ENCODE data around the gene NPAS3.

NPAS3 gene

DNA sequence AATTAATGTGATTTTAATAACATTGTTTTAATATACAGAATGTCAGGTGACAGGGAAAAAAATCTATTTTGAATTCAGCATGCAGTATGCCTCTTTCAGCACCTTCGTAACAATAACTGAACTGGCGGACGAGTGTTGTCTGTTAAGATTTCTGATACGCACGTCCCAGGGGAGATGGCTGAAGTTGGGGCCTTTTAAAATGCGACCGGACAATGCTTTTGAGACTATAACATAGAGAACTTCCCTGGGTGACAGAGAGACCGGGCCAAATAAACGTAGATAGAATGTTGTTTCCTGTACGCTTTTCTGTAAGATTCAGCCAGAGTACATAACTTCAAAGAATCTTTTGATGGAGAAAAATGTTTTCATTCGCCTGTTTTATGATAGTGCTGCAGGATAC, 772.5 kb downstream of the NPAS3 start:
- Histone ChIP-seq H3K4me3 (replicated peaks; ENCODE audit: insufficient read depth, low read length) (no peak overlapping the region), H3K27ac (replicated peaks) (no peak overlapping the region), H3K27me3 (ENCODE audit: insufficient read depth, poor library complexity, severe bottlenecking) (no peaks in the 10 kb centered on the region)
- TF ChIP-seq, protein P1, sequence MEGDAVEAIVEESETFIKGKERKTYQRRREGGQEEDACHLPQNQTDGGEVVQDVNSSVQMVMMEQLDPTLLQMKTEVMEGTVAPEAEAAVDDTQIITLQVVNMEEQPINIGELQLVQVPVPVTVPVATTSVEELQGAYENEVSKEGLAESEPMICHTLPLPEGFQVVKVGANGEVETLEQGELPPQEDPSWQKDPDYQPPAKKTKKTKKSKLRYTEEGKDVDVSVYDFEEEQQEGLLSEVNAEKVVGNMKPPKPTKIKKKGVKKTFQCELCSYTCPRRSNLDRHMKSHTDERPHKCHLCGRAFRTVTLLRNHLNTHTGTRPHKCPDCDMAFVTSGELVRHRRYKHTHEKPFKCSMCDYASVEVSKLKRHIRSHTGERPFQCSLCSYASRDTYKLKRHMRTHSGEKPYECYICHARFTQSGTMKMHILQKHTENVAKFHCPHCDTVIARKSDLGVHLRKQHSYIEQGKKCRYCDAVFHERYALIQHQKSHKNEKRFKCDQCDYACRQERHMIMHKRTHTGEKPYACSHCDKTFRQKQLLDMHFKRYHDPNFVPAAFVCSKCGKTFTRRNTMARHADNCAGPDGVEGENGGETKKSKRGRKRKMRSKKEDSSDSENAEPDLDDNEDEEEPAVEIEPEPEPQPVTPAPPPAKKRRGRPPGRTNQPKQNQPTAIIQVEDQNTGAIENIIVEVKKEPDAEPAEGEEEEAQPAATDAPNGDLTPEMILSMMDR (IDR thresholded peaks at IDR 0.05; ENCODE audit: insufficient read depth, low read length): no peak
- TF ChIP-seq, protein P2, sequence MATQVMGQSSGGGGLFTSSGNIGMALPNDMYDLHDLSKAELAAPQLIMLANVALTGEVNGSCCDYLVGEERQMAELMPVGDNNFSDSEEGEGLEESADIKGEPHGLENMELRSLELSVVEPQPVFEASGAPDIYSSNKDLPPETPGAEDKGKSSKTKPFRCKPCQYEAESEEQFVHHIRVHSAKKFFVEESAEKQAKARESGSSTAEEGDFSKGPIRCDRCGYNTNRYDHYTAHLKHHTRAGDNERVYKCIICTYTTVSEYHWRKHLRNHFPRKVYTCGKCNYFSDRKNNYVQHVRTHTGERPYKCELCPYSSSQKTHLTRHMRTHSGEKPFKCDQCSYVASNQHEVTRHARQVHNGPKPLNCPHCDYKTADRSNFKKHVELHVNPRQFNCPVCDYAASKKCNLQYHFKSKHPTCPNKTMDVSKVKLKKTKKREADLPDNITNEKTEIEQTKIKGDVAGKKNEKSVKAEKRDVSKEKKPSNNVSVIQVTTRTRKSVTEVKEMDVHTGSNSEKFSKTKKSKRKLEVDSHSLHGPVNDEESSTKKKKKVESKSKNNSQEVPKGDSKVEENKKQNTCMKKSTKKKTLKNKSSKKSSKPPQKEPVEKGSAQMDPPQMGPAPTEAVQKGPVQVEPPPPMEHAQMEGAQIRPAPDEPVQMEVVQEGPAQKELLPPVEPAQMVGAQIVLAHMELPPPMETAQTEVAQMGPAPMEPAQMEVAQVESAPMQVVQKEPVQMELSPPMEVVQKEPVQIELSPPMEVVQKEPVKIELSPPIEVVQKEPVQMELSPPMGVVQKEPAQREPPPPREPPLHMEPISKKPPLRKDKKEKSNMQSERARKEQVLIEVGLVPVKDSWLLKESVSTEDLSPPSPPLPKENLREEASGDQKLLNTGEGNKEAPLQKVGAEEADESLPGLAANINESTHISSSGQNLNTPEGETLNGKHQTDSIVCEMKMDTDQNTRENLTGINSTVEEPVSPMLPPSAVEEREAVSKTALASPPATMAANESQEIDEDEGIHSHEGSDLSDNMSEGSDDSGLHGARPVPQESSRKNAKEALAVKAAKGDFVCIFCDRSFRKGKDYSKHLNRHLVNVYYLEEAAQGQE (IDR thresholded peaks at IDR 0.05; ENCODE audit: insufficient replicate concordance, low read depth): no peak
- no peak for TF ChIP-seq POLR2AphosphoS5 (IDR thresholded peaks at IDR 0.05; ENCODE audit: low read depth)
- TF ChIP-seq SPI1 (IDR thresholded peaks at IDR 0.05; ENCODE audit: borderline replicate concordance, low read depth): no peak
- no peak for TF ChIP-seq GABPA (IDR thresholded peaks at IDR 0.05; ENCODE audit: low read depth)
- DNase-seq (ENCODE audit: low read depth in 1 of 2, low spot score in 1 of 2): no peak

DNA sequence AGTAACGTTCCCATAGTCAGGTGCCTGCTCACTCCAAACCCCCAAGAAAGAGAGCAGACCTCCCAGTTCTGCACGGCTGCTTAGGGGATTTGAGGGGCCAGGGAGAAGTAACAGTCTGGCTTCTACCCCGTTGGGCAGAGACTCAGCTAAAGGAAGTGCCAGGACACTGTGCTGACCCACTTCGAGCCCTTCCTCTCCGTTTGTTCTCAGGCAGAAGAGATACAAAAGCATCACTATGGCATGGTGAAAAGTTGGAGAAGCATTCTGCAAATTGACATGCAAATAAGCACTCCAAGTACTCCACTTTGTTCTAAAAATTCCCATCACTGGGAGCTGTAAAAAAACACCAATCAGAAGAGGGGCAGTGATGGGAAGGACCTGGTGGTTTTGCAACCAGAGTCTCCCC, 773.1 kb downstream of the NPAS3 start:
- no peak for DNase-seq (ENCODE audit: low read depth in 1 of 2, low spot score in 1 of 2)
- TF ChIP-seq, protein P2 (IDR thresholded peaks at IDR 0.05; ENCODE audit: insufficient replicate concordance, low read depth): no peak
- no peak for TF ChIP-seq SPI1 (IDR thresholded peaks at IDR 0.05; ENCODE audit: borderline replicate concordance, low read depth)
- TF ChIP-seq, protein P1 (IDR thresholded peaks at IDR 0.05; ENCODE audit: insufficient read depth, low read length): no peak
- no peak for TF ChIP-seq POLR2AphosphoS5 (IDR thresholded peaks at IDR 0.05; ENCODE audit: low read depth)
- no peak for TF ChIP-seq GABPA (IDR thresholded peaks at IDR 0.05; ENCODE audit: low read depth)
- H3K4me3 ChIP-seq (replicated peaks; ENCODE audit: insufficient read depth, low read length): no peak overlapping the region
- H3K27ac ChIP-seq (replicated peaks): no peak overlapping the region
- no peaks in the 10 kb centered on the region for H3K27me3 ChIP-seq (ENCODE audit: insufficient read depth, poor library complexity, severe bottlenecking)

DNA sequence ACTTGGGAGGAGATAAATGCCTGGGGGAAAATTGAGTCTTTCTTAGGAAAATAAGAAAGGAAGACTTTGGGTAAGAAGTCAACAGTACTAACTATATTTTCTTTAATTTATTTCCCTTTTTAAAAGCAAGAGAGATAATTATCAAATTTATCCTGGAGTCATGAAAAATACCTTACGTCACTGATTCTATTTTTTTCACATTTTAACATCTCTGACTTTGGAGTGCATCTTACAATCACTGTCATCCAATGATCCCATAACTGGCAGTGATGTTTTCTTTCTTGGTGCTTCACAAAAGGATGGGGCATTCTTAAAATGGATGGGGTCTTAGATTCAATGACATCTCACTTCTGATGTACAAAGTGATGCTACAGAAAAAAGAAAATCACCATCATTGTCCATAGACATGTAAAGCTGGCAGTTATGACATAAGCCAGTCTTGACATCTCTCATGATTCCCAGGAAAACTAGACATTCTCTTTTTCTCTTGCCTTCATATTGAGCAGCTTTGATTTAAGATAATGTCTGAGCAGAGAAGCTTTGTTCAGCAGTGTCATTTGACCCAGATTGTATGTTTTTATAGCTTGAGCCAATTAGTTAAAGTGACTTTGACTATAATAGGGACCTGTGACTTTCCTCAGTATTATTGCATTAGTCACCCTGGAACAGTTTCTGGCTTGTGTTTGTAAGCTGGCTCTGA, 776.0 kb downstream of the NPAS3 start:
- Histone ChIP-seq H3K27ac (replicated peaks) (no peak overlapping the region), H3K4me3 (replicated peaks; ENCODE audit: insufficient read depth, low read length) (no peak overlapping the region), H3K27me3 (ENCODE audit: insufficient read depth, poor library complexity, severe bottlenecking) (peaks cover 2% of the 10 kb centered on the region)
- TF ChIP-seq SPI1 (IDR thresholded peaks at IDR 0.05; ENCODE audit: borderline replicate concordance, low read depth): no peak
- TF ChIP-seq, protein P1 (IDR thresholded peaks at IDR 0.05; ENCODE audit: insufficient read depth, low read length): no peak
- no peak for TF ChIP-seq GABPA (IDR thresholded peaks at IDR 0.05; ENCODE audit: low read depth)
- no peak for TF ChIP-seq POLR2AphosphoS5 (IDR thresholded peaks at IDR 0.05; ENCODE audit: low read depth)
- TF ChIP-seq, protein P2 (IDR thresholded peaks at IDR 0.05; ENCODE audit: insufficient replicate concordance, low read depth): no peak
- DNase-seq (ENCODE audit: low read depth in 1 of 2, low spot score in 1 of 2): no peak

Measured in HL-60 (cell line).